Memory B cell (primary cell): Measurements from ENCODE around the gene RCC1.
"Not testable (repeated sequence)": the region's sequence is repeated elsewhere in the genome, so short reads cannot be mapped to it uniquely, and the experiment has no call there.

ENCODE experiments used
- ATAC-seq: fragments of 150-1000 bp; cut with Tn5 transposase; 2 replicates; pipeline ENCODE4 v1.10.0; 2021; ENCODE audit warnings: low read depth, mild to moderate bottlenecking, moderate library complexity
- DNase-seq, 2 donors: peaks; one replicate each; pipeline ENCODE4 v3.0.0; 2022; ENCODE audit warnings: low spot score in 2 of 2
- H3K27ac Mint-ChIP-seq: one replicate; pipeline ENCODE4 v1.8.0; 2022; ENCODE audit warnings: mild to moderate bottlenecking, moderate library complexity, mixed read lengths
- H3K27me3 Mint-ChIP-seq: one replicate; pipeline ENCODE4 v1.8.0; 2022; ENCODE audit warnings: mixed read lengths
- H3K36me3 Mint-ChIP-seq: one replicate; pipeline ENCODE4 v1.8.0; 2022; ENCODE audit warnings: mild to moderate bottlenecking, mixed read lengths
- H3K4me1 Mint-ChIP-seq: one replicate; pipeline ENCODE4 v1.8.0; 2022; ENCODE audit warnings: mixed read lengths
- H3K4me3 Mint-ChIP-seq: one replicate; pipeline ENCODE4 v1.8.0; 2022; ENCODE audit warnings: mild to moderate bottlenecking, moderate library complexity, mixed read lengths
- H3K9me3 Mint-ChIP-seq: one replicate; pipeline ENCODE4 v1.8.0; 2022; ENCODE audit warnings: mixed read lengths

The RCC1 gene

DNA sequence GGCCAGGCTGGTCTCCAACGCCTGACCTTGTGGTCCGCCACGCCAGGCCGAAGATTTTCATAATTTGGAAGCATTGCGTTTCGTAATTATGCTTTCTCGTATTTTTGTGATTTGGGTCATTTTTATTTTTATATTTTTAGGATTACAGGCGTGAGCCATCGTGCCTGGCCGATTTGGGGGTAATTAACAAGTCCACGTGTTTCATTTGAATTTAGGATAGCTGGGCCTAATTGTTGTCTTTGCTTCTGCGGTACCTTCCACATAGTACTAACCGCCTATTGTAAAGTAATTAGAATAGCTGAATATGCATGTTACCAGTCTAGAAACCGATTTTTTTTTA, 1.0 kb downstream of the RCC1 start:
- DNase-seq = no peak
- Mint-ChIP-seq H3K27me3 (no peaks in the 10 kb centered on the region), H3K9me3 (no peaks in the 10 kb centered on the region), H3K4me1 (peaks cover 29% of the 10 kb centered on the region), H3K27ac (peak overlapping the region; percentile 95), H3K4me3 (peak overlapping the region; percentile 97), H3K36me3 (peaks cover 25% of the 10 kb centered on the region)
- ATAC-seq = no peak

DNA sequence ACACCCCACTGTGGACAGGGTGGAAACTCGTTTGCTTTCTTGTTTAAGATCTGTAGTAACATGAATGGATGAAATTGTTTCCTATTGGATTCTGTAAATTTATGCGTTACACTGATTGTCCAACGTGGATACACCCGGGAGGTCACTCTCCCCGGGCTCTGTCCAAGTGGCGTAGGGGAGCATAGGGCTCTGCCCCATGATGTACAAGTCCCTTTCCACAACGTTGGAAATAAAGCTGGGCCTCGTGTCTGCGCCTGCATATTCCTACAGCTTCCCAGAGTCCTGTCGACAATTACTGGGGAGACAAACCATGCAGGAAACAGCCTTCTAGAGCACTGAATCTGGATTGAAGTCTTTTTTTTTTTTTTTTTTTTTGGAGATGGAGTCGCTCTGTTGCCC, 1.4 kb downstream of the RCC1 start:
- Mint-ChIP-seq H3K27ac (peak overlapping the region; percentile 95), H3K9me3 (no peaks in the 10 kb centered on the region), H3K36me3 (peaks cover 28% of the 10 kb centered on the region), H3K4me1 (peaks cover 32% of the 10 kb centered on the region), H3K4me3 (peak overlapping the region; percentile 97), H3K27me3 (no peaks in the 10 kb centered on the region)
- DNase-seq (no peak), ATAC-seq (no peak)

DNA sequence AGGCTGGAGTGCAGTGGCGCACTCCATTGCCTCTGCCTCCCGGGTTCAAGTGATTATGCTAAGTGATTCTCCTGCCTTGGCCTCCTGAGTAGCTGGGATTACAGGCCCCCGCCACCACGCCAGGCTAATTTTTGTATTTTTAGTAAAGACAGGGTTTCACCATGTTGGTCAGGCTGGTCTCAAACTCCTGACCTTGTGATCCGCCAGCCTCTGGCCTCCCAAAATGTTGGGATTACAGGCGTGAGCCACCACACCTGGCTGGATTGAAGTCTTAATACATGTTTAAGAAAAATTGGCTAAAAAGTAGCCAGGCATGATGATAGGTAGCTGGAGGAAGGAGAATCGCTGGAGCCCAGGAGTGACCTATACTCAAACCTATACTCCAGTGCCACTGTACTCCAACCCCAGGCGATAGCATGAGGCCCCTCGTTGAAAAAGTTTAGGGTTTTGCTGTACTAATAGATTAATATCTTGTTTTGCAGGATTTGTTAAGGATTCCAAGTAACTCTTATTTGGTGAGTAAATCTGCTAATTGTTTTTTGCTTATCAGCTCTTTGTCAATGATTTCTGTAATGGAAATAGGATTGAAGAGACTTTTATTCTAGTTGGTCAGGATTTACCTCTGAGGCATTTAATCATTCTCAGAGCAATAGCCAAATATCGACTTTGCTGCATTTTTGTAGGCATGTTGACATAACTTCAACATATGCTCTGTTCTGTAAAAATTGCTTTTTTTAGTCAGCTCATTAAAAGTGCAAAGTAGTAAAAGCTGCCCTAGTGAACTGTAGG, 2.0 kb downstream of the RCC1 start:
- peak overlapping the region; percentile 95 for H3K27ac Mint-ChIP-seq
- H3K4me1 Mint-ChIP-seq = peaks cover 38% of the 10 kb centered on the region
- H3K36me3 Mint-ChIP-seq = peaks cover 33% of the 10 kb centered on the region
- DNase-seq = no peak
- no peaks in the 10 kb centered on the region for H3K27me3 Mint-ChIP-seq
- no peak for ATAC-seq
- H3K4me3 Mint-ChIP-seq = peak overlapping the region; percentile 97
- no peaks in the 10 kb centered on the region for H3K9me3 Mint-ChIP-seq

DNA sequence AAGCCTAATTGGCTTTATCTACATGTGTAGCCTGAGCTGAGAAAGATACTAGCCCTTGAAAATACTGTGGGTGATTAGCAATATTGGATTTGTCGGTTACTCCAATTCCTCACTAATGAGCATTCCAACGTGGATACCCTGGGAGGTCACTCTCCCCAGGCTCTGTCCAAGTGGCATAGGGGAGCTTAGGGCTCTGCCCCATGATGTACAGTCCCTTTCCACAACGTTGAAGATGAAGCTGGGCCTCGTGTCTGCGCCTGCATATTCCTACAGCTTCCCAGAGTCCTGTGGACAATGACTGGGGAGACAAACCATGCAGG, 2.6 kb downstream of the RCC1 start:
- Mint-ChIP-seq H3K9me3 (no peaks in the 10 kb centered on the region), H3K27ac (peak overlapping the region; percentile 95), H3K36me3 (peaks cover 33% of the 10 kb centered on the region), H3K4me1 (peaks cover 38% of the 10 kb centered on the region), H3K4me3 (peak overlapping the region; percentile 97), H3K27me3 (no peaks in the 10 kb centered on the region)
- no peak for DNase-seq
- no peak for ATAC-seq

DNA sequence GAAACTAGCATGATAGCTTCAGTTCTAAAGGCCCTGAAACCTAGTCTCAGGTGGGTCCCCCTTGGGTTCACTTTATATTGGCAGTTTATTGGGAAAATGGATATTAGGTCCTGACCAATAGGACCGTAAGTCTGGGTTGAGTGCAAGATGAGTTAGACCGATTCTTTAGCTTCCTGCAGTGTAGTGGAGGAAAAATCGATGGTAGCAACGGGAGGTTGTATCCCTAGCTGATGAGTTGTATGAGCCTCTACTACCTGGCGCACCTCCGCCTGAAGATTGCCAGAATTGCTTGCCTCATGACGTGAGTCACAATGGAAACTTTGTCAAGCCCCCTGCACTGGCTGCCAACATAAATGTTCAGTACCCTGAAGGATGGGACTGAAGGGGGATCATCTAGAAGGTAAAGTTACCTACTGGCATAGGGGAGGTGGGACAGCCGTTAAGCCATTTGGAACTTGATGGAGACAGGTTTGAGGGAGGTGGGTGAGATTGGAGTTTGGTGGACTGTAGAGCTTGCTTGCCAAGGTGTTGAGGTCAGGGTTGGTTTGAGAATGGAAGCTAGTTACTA, 3.9 kb downstream of the RCC1 start:
- Mint-ChIP-seq H3K4me1 (peaks cover 38% of the 10 kb centered on the region), H3K27ac (peak overlapping the region; percentile 95), H3K27me3 (no peaks in the 10 kb centered on the region), H3K9me3 (no peaks in the 10 kb centered on the region), H3K4me3 (peak overlapping the region; percentile 97), H3K36me3 (peaks cover 36% of the 10 kb centered on the region)
- ATAC-seq (no peak), DNase-seq (no peak)

DNA sequence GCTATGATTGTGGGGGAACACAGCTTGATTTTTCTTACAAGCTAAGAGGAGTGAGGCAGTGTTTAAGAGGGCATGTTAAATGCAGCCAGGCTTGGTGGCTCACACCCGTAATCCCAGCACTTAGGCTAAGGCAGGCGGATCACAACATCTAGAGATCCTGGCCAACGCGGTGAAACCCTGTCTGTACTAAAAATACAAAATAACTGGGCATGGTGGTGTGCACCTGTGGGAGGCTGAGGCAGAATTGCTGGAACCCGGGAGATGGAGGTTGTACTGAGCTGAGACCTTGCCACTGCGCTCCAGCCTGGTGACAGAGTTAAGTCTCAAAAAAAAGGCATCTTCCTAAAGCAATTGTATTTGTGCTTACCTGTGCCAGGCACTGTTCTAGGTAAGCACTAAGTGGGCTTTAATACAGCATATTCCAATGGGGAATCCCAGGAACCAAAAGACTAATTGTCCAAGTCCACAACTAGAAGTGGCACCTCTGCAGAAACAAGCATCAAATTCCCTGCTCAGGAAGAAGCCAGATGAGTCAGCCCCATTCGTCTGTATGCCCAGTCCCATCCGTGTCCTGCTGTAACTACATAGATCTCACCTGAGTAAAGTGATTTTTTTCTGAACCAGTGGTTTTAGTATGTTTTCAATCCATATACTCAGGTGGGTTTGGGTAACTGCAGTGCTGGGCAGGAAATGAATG, 4.6 kb downstream of the RCC1 start:
- H3K27me3 Mint-ChIP-seq = no peaks in the 10 kb centered on the region

DNA sequence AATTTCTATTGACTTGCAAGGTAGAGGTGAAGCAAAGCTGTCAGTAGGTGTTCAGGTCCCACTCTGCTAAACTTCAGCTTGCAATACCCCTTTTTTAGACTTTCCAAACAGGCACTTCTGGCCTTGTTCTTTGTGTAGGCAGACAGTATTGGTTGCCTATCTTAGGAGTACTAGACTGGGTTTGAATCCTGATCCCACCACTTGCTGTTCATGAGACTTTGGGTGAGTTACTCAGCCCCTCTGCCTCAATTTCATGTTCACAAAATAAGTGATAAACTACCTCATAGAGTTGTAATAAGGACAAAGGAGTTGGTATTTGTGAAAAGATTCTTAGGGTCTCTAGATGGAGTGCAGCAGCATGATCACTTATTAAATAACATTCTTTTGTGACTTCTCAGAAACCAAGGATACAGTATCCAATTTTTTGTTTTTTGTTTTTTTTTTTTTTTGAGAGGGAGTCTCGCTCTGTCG, 5.2 kb downstream of the RCC1 start:
- no peak for ATAC-seq
- no peaks in the 10 kb centered on the region for H3K9me3 Mint-ChIP-seq
- no peaks in the 10 kb centered on the region for H3K27me3 Mint-ChIP-seq
- H3K4me1 Mint-ChIP-seq = peaks cover 32% of the 10 kb centered on the region
- H3K36me3 Mint-ChIP-seq = peaks cover 36% of the 10 kb centered on the region
- no peak for DNase-seq
- peak overlapping the region; percentile 97 for H3K4me3 Mint-ChIP-seq
- H3K27ac Mint-ChIP-seq = peak overlapping the region; percentile 45

More for the DNA sequence above, 4.6 kb downstream of the RCC1 start:
- Mint-ChIP-seq H3K36me3 (peaks cover 38% of the 10 kb centered on the region), H3K4me3 (peak overlapping the region; percentile 97), H3K27ac (peak overlapping the region; percentile 95), H3K9me3 (no peaks in the 10 kb centered on the region), H3K4me1 (peaks cover 35% of the 10 kb centered on the region)
- ATAC-seq (no peak), DNase-seq (no peak)

DNA sequence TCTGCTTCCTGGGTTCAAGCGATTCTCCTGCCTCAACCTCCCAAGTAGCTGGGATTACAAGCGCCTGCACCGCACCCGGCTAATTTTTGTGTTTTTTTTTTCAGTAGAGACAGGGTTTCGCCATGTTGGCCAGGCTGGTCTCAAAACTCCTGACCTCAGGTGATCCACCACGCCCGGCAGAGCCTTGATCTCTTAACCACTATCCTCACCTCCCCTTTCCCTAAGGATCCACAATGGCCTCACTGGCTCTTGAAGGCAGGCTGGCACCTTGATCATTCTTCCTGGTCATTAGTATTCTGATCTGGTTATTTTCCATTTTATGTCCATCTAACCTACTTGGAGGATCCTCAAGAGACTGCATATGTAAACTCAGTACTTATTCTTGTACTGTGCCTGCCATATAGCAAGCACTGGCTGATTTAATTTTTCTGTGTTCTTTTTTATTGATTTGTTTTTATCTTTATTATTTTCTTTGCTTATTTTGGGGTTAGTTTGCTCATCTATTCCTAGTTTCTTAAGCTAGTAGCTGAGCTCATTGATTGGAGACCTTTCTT, 6.3 kb downstream of the RCC1 start:
- Mint-ChIP-seq H3K36me3 (peaks cover 36% of the 10 kb centered on the region), H3K27ac (peak overlapping the region; percentile 78), H3K4me1 (peaks cover 36% of the 10 kb centered on the region), H3K9me3 (no peaks in the 10 kb centered on the region), H3K27me3 (no peaks in the 10 kb centered on the region), H3K4me3 (peak overlapping the region; percentile 68)
- ATAC-seq (no peak), DNase-seq (no peak)

DNA sequence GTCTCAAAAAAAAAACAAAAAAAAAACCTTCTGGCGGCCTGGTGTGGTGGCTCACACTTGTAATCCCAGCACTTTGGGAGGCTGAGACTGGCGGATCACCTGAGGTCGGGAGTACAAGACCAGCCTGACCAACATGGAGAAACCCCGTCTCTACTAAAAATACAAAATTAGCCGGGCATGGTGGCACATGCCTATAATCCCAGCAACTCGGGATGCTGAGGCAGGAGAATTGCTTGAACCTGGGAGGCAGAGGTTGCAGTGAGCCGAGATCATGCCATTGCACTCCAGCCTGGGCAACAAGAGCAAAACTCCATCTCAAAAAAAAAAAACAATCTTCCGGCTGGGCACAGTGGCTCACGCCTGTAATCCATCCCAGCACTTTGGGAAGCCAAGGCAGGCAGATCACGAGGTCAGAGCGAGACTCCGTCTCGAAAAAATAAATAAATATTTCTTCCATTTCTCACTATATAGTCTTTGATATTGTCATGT, 8.6 kb downstream of the RCC1 start:
- not testable (repeated sequence) for H3K27ac Mint-ChIP-seq, ATAC-seq, H3K4me3 Mint-ChIP-seq, DNase-seq, H3K27me3 Mint-ChIP-seq, H3K9me3 Mint-ChIP-seq
- Mint-ChIP-seq H3K4me1 (peaks cover 38% of the 10 kb centered on the region), H3K36me3 (peaks cover 30% of the 10 kb centered on the region)

DNA sequence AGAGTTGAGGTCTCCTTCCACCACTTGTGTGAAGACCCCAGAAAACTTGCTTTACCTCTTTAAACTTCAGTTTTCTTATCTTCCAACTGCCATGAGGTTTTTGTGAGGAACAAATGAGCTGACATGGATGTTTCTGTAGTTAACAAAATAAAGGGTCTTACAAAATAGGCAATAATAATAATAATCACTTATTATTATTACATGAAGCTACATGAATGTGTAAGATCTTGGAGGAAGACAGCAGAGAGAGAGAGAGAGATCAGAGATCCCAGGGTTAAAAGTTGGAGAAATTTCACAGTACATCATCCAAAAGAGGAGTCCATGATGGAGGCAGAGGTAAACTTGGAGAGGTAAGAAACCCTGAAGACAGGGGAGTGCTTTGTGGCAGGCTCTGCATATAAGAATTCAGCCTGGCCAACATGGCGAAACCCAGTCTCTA, 10.7 kb downstream of the RCC1 start:
- H3K27ac Mint-ChIP-seq = no peak overlapping the region
- H3K9me3 Mint-ChIP-seq = no peaks in the 10 kb centered on the region
- ATAC-seq = no peak
- H3K4me1 Mint-ChIP-seq = peaks cover 28% of the 10 kb centered on the region
- peaks cover 14% of the 10 kb centered on the region for H3K36me3 Mint-ChIP-seq
- DNase-seq = no peak
- H3K27me3 Mint-ChIP-seq = no peaks in the 10 kb centered on the region
- H3K4me3 Mint-ChIP-seq = no peak overlapping the region

DNA sequence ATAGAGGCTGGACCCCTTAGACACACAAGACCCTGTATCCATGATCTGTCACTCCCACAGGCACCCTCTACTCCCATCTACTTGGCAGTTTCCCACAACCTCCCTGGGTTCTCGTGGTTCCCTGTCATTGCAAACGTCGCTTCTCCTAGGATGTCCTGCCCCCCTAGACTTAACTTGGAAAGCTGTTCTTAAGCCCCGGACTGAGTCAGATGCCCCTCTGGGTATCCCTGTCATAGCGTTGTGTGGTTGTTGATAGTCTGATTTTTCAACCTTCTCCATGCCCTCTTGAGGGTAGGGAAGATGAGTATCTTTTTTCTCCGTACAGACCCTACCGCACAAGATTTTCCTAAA, 11.8 kb downstream of the RCC1 start:
- DNase-seq (no peak), ATAC-seq (no peak)
- Mint-ChIP-seq H3K27me3 (no peaks in the 10 kb centered on the region), H3K36me3 (peaks cover 7% of the 10 kb centered on the region), H3K4me3 (peak overlapping the region; percentile 0), H3K4me1 (peaks cover 28% of the 10 kb centered on the region), H3K9me3 (no peaks in the 10 kb centered on the region), H3K27ac (peak overlapping the region; percentile 56)

DNA sequence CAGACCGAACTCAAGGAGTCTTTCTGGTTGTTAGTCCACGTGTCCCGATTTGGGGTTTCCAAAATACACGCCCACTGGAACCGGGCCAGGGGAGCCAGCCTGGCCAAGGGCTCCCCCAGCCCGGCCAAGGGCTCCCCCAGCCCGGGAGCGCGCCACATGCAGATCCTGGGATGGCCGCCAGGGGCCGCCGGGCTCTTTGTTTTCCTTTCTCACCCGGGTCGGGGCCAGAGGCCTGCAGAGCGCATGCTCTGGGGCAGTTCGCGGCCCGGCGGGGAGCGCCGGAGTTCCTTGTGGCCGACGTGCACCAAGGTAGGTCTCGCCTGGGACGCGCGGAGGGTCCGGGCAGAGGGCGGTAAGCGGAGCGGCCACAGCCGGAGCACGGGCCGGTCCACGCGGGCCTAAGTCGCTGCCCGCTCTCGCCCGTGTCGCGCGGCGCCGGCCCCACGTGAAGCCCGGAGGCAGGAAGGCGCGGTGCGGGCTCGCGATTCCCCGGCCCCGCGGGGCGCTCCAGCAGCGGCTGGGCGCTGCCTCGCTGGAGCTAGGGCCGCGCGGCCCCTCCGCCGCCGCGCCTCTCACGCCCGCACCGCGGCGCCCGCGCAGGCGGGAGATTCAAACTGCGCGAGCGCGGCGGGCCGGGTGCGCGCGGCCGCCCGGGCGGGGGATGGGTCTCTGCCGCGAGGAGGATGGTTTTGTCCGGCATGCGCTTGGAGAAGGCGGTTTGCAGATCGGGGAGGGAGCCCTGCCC, 12.3 kb downstream of the RCC1 start:
- H3K4me3 Mint-ChIP-seq = peak overlapping the region; percentile 93
- H3K9me3 Mint-ChIP-seq = no peaks in the 10 kb centered on the region

DNA sequence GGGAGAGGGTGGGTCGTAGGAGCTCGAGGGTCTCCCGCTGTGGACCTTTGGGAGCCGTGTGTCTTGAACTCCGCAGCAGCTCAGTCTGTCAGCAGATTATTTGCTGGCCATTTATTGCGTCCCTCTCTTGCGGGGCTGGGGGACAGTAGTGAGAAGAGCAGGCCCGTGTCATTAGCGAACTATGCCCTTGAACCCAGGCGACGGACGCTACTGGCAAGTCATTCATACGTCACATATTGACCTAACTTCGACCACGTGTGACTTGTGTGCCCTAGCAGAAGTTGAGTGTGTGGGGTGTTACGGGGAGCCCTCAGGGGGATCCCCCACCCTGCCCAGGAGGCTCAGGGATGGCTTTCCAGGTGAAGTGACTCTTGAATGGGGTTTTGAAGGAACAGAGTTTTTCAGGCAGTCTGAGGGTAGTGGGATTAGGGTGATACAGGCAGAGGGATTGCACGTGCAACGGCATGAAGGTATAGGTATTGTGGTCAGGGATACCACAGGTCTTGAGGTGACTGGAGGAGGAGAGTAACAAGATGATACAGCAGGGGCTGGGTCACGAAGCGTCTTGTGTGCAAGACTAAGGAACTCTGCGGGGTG, 13.0 kb downstream of the RCC1 start:
- Mint-ChIP-seq H3K4me3 (peak overlapping the region; percentile 67), H3K4me1 (peaks cover 26% of the 10 kb centered on the region), H3K27ac (no peak overlapping the region), H3K27me3 (no peaks in the 10 kb centered on the region), H3K36me3 (peaks cover 9% of the 10 kb centered on the region), H3K9me3 (no peaks in the 10 kb centered on the region)
- peak; percentile 18 for ATAC-seq
- no peak for DNase-seq

More for the DNA sequence above, 12.3 kb downstream of the RCC1 start:
- ATAC-seq (peak; percentile 84), DNase-seq (peak; percentile 89 to 96)
- Mint-ChIP-seq H3K27me3 (no peaks in the 10 kb centered on the region), H3K36me3 (peaks cover 7% of the 10 kb centered on the region), H3K27ac (peak overlapping the region; percentile 56), H3K4me1 (peaks cover 26% of the 10 kb centered on the region)
